K562 (cell line): ENCODE data around the gene CCDC88C. TPM values are rescaled to one million over a fixed set of nuclear protein-coding genes. Genes with fewer than 3 reads are reported as not detected.

Experiments used
- ARNT ChIP-seq, 2 experiments: fragments of 450-650 bp; IDR thresholded peaks; 2 replicates each; pipeline ENCODE4 v1.6.1; 2016; ENCODE audit warnings: mild to moderate bottlenecking in 1 of 2
- DNMT1 ChIP-seq: fragments of 450-650 bp; IDR thresholded peaks from 2 replicates; pipeline ENCODE4 v1.6.1; 2016; ENCODE audit warnings: antibody characterized with exemption, mild to moderate bottlenecking
- E2F5 ChIP-seq: sonication (generic); formaldehyde crosslinking; IDR thresholded peaks from 2 replicates; pipeline ENCODE4 v1.8.0; 2022; ENCODE audit warnings: mild to moderate bottlenecking, missing genetic modification reagents
- FOSL1 ChIP-seq: fragments of 200-800 bp; sonication (Bioruptor generic); conservative IDR thresholded peaks from 2 replicates; pipeline ENCODE4 v1.6.1; 2016; ENCODE audit warnings: missing genetic modification characterization, missing compliant biosample characterization
- HDAC2 ChIP-seq: fragments of 450-650 bp; IDR thresholded peaks from 2 replicates; pipeline ENCODE4 v1.6.1; 2016; ENCODE audit warnings: mild to moderate bottlenecking
- KAT7 ChIP-seq: sonication (generic); formaldehyde crosslinking; IDR thresholded peaks from 2 replicates; pipeline ENCODE4 v1.8.0; 2022; ENCODE audit warnings: missing genetic modification reagents, mild to moderate bottlenecking, borderline replicate concordance
- MEIS2 ChIP-seq: fragments of 450-650 bp; IDR thresholded peaks from 2 replicates; pipeline ENCODE4 v1.6.1; 2014; ENCODE audit warnings: mild to moderate bottlenecking; ENCODE audit not compliant: partially characterized antibody
- PATZ1 ChIP-seq: fragments of 250-450 bp; sonication (Bioruptor Pico); IDR thresholded peaks from 2 replicates; pipeline ENCODE4 v1.5.0; 2020; ENCODE audit warnings: mild to moderate bottlenecking, borderline replicate concordance
- REST ChIP-seq, 2 experiments: fragments of 450-650 bp; formaldehyde crosslinking in 1 of 2; IDR thresholded peaks; 2 replicates each; pipeline versions ENCODE4 v1.4.0 to v1.6.1; 2014 to 2020; ENCODE audit warnings: mild to moderate bottlenecking in 2 of 2, borderline replicate concordance in 1 of 2, low read depth in 1 of 2
- RUNX1 ChIP-seq: sonication (generic); IDR thresholded peaks from 2 replicates; pipeline ENCODE4 v1.6.1; 2016; ENCODE audit warnings: antibody characterized with exemption, low read depth
- TARDBP ChIP-seq: fragments of 450-650 bp; IDR thresholded peaks from 2 replicates; pipeline ENCODE4 v1.6.1; 2016
- TBP ChIP-seq: optimal IDR thresholded peaks from 2 replicates; pipeline ENCODE3; 2011; ENCODE audit warnings: low read depth, low read length, improper control_type of control experiment
- ZEB2 ChIP-seq: fragments of 450-650 bp; IDR thresholded peaks from 2 replicates; pipeline ENCODE4 v1.6.1; 2016
- polyA plus RNA-seq, 8 experiments: library from polyadenylated mRNA; depleted of rRNA in 4 of 8; stranded (reverse) in 5 of 8; unstranded in 3 of 8; fragments of >200 nt; fragmentation: Nextera tagmentation in 2 of 8; fragmentation: Illumina TruSeq in 1 of 8; extraction: Ambion mirVana in 2 of 8; extraction: Trizol in 1 of 8; gene quantifications; 2 replicates each; pipeline versions ENCODE4 v1.2.1 to v1.2.3, GENCODE V29; 2011 to 2014; ENCODE audit warnings: inconsistent platforms in 1 of 8, missing spikeins in 1 of 8
- total RNA-seq, 7 experiments: library from RNA; depleted of rRNA in 6 of 7; stranded (reverse); fragments of >200 nt in 6 of 7; fragmentation: Illumina TruSeq in 2 of 7; extraction: Trizol in 2 of 7; gene quantifications; 2 replicates each; pipeline versions ENCODE4 v1.2.1 to v1.2.3, GENCODE V29; 2011 to 2021; ENCODE audit warnings: low replicate concordance in 1 of 7

Gene CCDC88C
- total and polyA plus RNA-seq, 9 of the 15 experiments (the other 6 are each of a cell fraction or from before 2014, with no cell fraction given): 0.62 to 22.5 (median 10.7) TPM

- TF ChIP-seq KAT7 (CRISPR knock-in tag): no peak
- no peak for TF ChIP-seq MEIS2
- TF ChIP-seq E2F5 (CRISPR knock-in tag): peak; percentile 95; the same call in 1 of the 2 replicates
- TF ChIP-seq ZEB2: no peak
- no peak for TF ChIP-seq FOSL1 (tag)
- no peak for TF ChIP-seq HDAC2
- no peak for TF ChIP-seq REST (IDR thresholded peaks at IDR 0.05; ENCODE audit: borderline replicate concordance)
- TF ChIP-seq REST (CRISPR knock-in tag; IDR thresholded peaks at IDR 0.05; ENCODE audit: low read depth): no peak
- TF ChIP-seq TBP: no peak
- TF ChIP-seq RUNX1: no peak
- no peak for TF ChIP-seq PATZ1 (CRISPR knock-in tag)
- TF ChIP-seq TARDBP: no peak
- no peak for TF ChIP-seq DNMT1
- TF ChIP-seq ARNT (IDR thresholded peaks at IDR 0.05): no peak
These were observed 365 bp upstream of the CCDC88C start (continued) for GRCh38 chr14:91417983-91418386.
